HepG2 (cell line): ENCODE results near the gene NFX1. TPM values are rescaled to one million over a fixed set of nuclear protein-coding genes. Genes with fewer than 3 reads are reported as not detected.

Experiments used
- ATAC-seq: fragments of 200-7000 bp; cut with Tn5 transposase; 3 replicates; pipeline ENCODE4 v1.9.1; 2020; ENCODE audit warnings: mild to moderate bottlenecking, moderate library complexity
- BruUV-seq: library from RNA; stranded (reverse); fragments of 400-500 nt; replicated peaks from 2 replicates; lab custom pipeline; 2021; lab: Mats Ljungman, UMichigan
- CTCF ChIA-PET: fragments of 300-600 bp; formaldehyde crosslinking; extraction: SDS; loops from one replicate; lab custom pipeline; 2021; ENCODE audit warnings: low total read pairs, inconsistent platforms, low intra/inter-chr PET ratio; lab: Yijun Ruan, JAX
- POLR2A ChIA-PET: fragments of 350-600 bp; sonication (Branson Sonifier 250); formaldehyde crosslinking; loops from one replicate; lab custom pipeline; 2020; ENCODE audit warnings: antibody characterized with exemption, inconsistent platforms; lab: Yijun Ruan, JAX
- DNase-seq: peaks from one replicate; pipeline ENCODE4 v3.0.0-alpha.2; 2015; ENCODE audit warnings: low spot score
- FAIRE-seq: peaks from 3 replicates; lab custom pipeline; 2011; peaks lifted over from hg19 to GRCh38; lab: Jason Lieb, UNC
- H2AFZ ChIP-seq: one replicate; pipeline ENCODE4 v1.6.1; 2011; ENCODE audit warnings: low read length, inconsistent platforms
- H3K27ac ChIP-seq: fragments of 300-600 bp; 3 replicates; pipeline ENCODE4 v1.8.0; 2011; ENCODE audit warnings: mixed run types, mild to moderate bottlenecking, mixed read lengths, low read length, inconsistent platforms; ENCODE audit not compliant: insufficient read depth; ENCODE audit errors: extremely low read length
- H3K27me3 ChIP-seq, 2 experiments: fragments of 200-600 bp in 1 of 2; 2 replicates in 1 of 2; 3 replicates in 1 of 2; pipeline versions ENCODE4 v1.6.0 to v1.8.0; 2011; ENCODE audit warnings: low read length in 2 of 2, mild to moderate bottlenecking in 2 of 2, moderate library complexity in 2 of 2, inconsistent platforms in 1 of 2; ENCODE audit not compliant: insufficient read depth in 2 of 2, control insufficient read depth in 1 of 2
- H3K36me3 ChIP-seq, 2 experiments: fragments of 200-600 bp in 1 of 2; replicated peaks in 1 of 2; 2 replicates in 1 of 2; 3 replicates in 1 of 2; pipeline versions ENCODE4 v1.5.1 to v1.8.0; 2011; ENCODE audit warnings: low read length in 2 of 2, inconsistent platforms in 1 of 2; ENCODE audit not compliant: insufficient read depth in 2 of 2, control insufficient read depth in 1 of 2
- H3K4me1 ChIP-seq: 2 replicates; pipeline ENCODE4 v1.5.1; 2012; ENCODE audit warnings: low read length, inconsistent platforms; ENCODE audit not compliant: insufficient read depth
- H3K4me2 ChIP-seq: 2 replicates; pipeline ENCODE4 v1.6.0; 2011; ENCODE audit warnings: low read depth, low read length, inconsistent platforms
- H3K4me3 ChIP-seq, 3 experiments: fragments of 200-600 bp in 1 of 3; sonication (generic), shearing (Covaris generic) in 1 of 3; replicated peaks in 1 of 3; 2 replicates each; pipeline ENCODE4 v1.5.1; 2011 to 2016; ENCODE audit warnings: low read length in 3 of 3, inconsistent platforms in 2 of 3, low read depth in 2 of 3, mild to moderate bottlenecking in 2 of 3, control low read depth in 1 of 3, mixed read lengths in 1 of 3; ENCODE audit not compliant: insufficient read depth in 1 of 3
- H3K79me2 ChIP-seq: one replicate; pipeline ENCODE4 v1.6.1; 2011; ENCODE audit warnings: low read length, inconsistent platforms; ENCODE audit not compliant: insufficient read depth
- H3K9ac ChIP-seq: 2 replicates; pipeline ENCODE4 v1.6.0; 2011; ENCODE audit warnings: mild to moderate bottlenecking, low read depth, low read length, inconsistent platforms; ENCODE audit not compliant: insufficient read depth
- H3K9me3 ChIP-seq: 2 replicates; pipeline ENCODE4 v1.5.1; 2012; ENCODE audit warnings: mild to moderate bottlenecking, low read length
- H4K20me1 ChIP-seq: 2 replicates; pipeline ENCODE4 v1.6.0; 2011; ENCODE audit warnings: inconsistent platforms, mild to moderate bottlenecking, low read length, moderate library complexity; ENCODE audit not compliant: insufficient read depth
- CAMTA2 ChIP-seq: sonication (generic); formaldehyde crosslinking; IDR thresholded peaks from 2 replicates; pipeline ENCODE4 v1.4.0; 2020; ENCODE audit warnings: mild to moderate bottlenecking, missing genetic modification reagents, borderline replicate concordance
- EEA1 ChIP-seq: sonication (generic); formaldehyde crosslinking; IDR thresholded peaks from 2 replicates; pipeline ENCODE4 v1.5.1; 2020; ENCODE audit warnings: mild to moderate bottlenecking, missing genetic modification reagents, borderline replicate concordance
- FLYWCH1 ChIP-seq: sonication (generic); formaldehyde crosslinking; IDR thresholded peaks from 2 replicates; pipeline ENCODE4 v1.8.1; 2023; ENCODE audit warnings: mild to moderate bottlenecking, missing genetic modification reagents
- HOXD1 ChIP-seq: sonication (generic); formaldehyde crosslinking; IDR thresholded peaks from 2 replicates; pipeline ENCODE4 v1.5.0; 2020; ENCODE audit warnings: missing genetic modification reagents
- KLF12 ChIP-seq: sonication (generic); formaldehyde crosslinking; IDR thresholded peaks from 2 replicates; pipeline ENCODE4 v1.4.0; 2020; ENCODE audit warnings: missing genetic modification reagents, borderline replicate concordance
- KLF6 ChIP-seq: IDR thresholded peaks from 2 replicates; pipeline ENCODE4 v1.8.0; 2016; ENCODE audit warnings: missing biosample characterization, missing genetic modification reagents
- STAT5B ChIP-seq: sonication (generic); formaldehyde crosslinking; IDR thresholded peaks from 2 replicates; pipeline ENCODE4 v1.4.0; 2020; ENCODE audit warnings: missing genetic modification reagents
- TFDP2 ChIP-seq: sonication (generic); formaldehyde crosslinking; IDR thresholded peaks from 2 replicates; pipeline ENCODE4 v1.4.0; 2020; ENCODE audit warnings: missing genetic modification reagents
- U2AF2 ChIP-seq: fragments of 200-400 bp; formaldehyde crosslinking; IDR thresholded peaks from 2 replicates; pipeline ENCODE4 v1.6.1; 2017; ENCODE audit warnings: low read depth, mild to moderate bottlenecking, low read length
- ZFP36L2 ChIP-seq: sonication (generic); formaldehyde crosslinking; IDR thresholded peaks from 2 replicates; pipeline ENCODE4 v1.4.0; 2020; ENCODE audit warnings: missing genetic modification reagents
- ZNF33B ChIP-seq: sonication (generic); formaldehyde crosslinking; IDR thresholded peaks from 2 replicates; pipeline ENCODE4 v1.5.1; 2020; ENCODE audit warnings: mild to moderate bottlenecking, missing genetic modification reagents
- ZNF432 ChIP-seq: sonication (generic); formaldehyde crosslinking; IDR thresholded peaks from 2 replicates; pipeline ENCODE4 v1.5.0; 2020; ENCODE audit warnings: missing genetic modification reagents, mild to moderate bottlenecking, borderline replicate concordance
- ZNF501 ChIP-seq: sonication (generic); formaldehyde crosslinking; IDR thresholded peaks from 2 replicates; pipeline ENCODE4 v1.5.1; 2020; ENCODE audit warnings: mild to moderate bottlenecking, moderate library complexity, missing genetic modification reagents
- ZNF703 ChIP-seq: sonication (generic); formaldehyde crosslinking; IDR thresholded peaks from 2 replicates; pipeline ENCODE4 v1.5.1; 2020; ENCODE audit warnings: missing genetic modification reagents, mild to moderate bottlenecking, moderate library complexity, borderline replicate concordance
- WGBS: methylation state at CpG from one replicate; pipeline ENCODE4 v1.1.6; 2017; ENCODE audit warnings: low lambda C conversion rate; 5-methylcytosine and 5-hydroxymethylcytosine counted together
- in situ Hi-C: cut with HindIII; loops from 2 replicates; pipeline ENCODE4 v1.10.0; 2017; ENCODE audit warnings: low pct_unique_long_range_greater_than_20kb; ENCODE audit not compliant: extremely low pct_ligation_motif_present
- intact Hi-C: fragments of 100-400 bp; cut with micrococcal nuclease; formaldehyde crosslinking; loops from one replicate; pipeline ENCODE4 v1.10.0; 2022; ENCODE audit not compliant: unreplicated experiment
- polyA plus RNA-seq, 8 experiments: library from polyadenylated mRNA; depleted of rRNA in 3 of 8; stranded (reverse) in 7 of 8; unstranded in 1 of 8; fragments of >200 nt; fragmentation: Illumina TruSeq in 4 of 8; extraction: Trizol in 4 of 8; gene quantifications; 2 replicates each; pipeline versions ENCODE4 v1.2.1 to v1.2.3, GENCODE V29; 2011 to 2016; ENCODE audit warnings: low read depth in 4 of 8, missing spikeins in 1 of 8, mixed read lengths in 1 of 8; ENCODE audit not compliant: insufficient read depth in 1 of 8
- total RNA-seq, 5 experiments: library from RNA; depleted of rRNA; stranded (reverse); fragments of >200 nt; fragmentation: Illumina TruSeq; extraction: Trizol; gene quantifications; 2 replicates each; pipeline ENCODE4 v1.2.3, GENCODE V29; 2016; ENCODE audit warnings: low read depth in 1 of 5
- TF ChIP-seq, protein P1 (sequence below): fragments of 450-650 bp; IDR thresholded peaks from 2 replicates; pipeline ENCODE4 v1.6.1; 2017; ENCODE audit warnings: mild to moderate bottlenecking

The NFX1 gene
- total and polyA plus RNA-seq, 2 of the 13 experiments (the other 11 are each of a cell fraction or from before 2014, with no cell fraction given): 23.9 to 27.5 TPM

GRCh38 chr9:33257276-33257675 is 33.0 kb upstream of the NFX1 start:
- TF ChIP-seq, protein P1, sequence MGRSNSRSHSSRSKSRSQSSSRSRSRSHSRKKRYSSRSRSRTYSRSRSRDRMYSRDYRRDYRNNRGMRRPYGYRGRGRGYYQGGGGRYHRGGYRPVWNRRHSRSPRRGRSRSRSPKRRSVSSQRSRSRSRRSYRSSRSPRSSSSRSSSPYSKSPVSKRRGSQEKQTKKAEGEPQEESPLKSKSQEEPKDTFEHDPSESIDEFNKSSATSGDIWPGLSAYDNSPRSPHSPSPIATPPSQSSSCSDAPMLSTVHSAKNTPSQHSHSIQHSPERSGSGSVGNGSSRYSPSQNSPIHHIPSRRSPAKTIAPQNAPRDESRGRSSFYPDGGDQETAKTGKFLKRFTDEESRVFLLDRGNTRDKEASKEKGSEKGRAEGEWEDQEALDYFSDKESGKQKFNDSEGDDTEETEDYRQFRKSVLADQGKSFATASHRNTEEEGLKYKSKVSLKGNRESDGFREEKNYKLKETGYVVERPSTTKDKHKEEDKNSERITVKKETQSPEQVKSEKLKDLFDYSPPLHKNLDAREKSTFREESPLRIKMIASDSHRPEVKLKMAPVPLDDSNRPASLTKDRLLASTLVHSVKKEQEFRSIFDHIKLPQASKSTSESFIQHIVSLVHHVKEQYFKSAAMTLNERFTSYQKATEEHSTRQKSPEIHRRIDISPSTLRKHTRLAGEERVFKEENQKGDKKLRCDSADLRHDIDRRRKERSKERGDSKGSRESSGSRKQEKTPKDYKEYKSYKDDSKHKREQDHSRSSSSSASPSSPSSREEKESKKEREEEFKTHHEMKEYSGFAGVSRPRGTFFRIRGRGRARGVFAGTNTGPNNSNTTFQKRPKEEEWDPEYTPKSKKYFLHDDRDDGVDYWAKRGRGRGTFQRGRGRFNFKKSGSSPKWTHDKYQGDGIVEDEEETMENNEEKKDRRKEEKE: no peak
- no peak for TF ChIP-seq STAT5B
- no peak for TF ChIP-seq ZNF33B (CRISPR knock-in tag)
- no peak for TF ChIP-seq EEA1 (CRISPR knock-in tag)
- no peak for TF ChIP-seq KLF12
- no peak for TF ChIP-seq TFDP2 (CRISPR knock-in tag)
- TF ChIP-seq ZNF432 (CRISPR knock-in tag): no peak
- no peak for TF ChIP-seq CAMTA2 (CRISPR knock-in tag)
- no peak for TF ChIP-seq ZNF703 (CRISPR knock-in tag)
- TF ChIP-seq KLF6 (CRISPR knock-in tag): no peak
- no peak for TF ChIP-seq HOXD1
- TF ChIP-seq ZFP36L2 (CRISPR knock-in tag): no peak
- TF ChIP-seq FLYWCH1 (CRISPR knock-in tag): no peak
- TF ChIP-seq U2AF2: no peak
- TF ChIP-seq ZNF501: no peak
- 96% methylated on average over 4 of the region's 4 CpGs for WGBS
- Histone ChIP-seq H3K27ac (no peak overlapping the region), H2AFZ (no peak overlapping the region), H3K36me3 (peaks cover 34 to 90% of the 10 kb centered on the region in 2 experiments), H3K4me1 (peaks cover 1% of the 10 kb centered on the region; the same call in 1 of the 2 replicates), H3K4me2 (no peak overlapping the region), H3K27me3 (no peaks in the 10 kb centered on the region), H3K79me2 (peaks cover 7% of the 10 kb centered on the region), H3K9me3 (no peaks in the 10 kb centered on the region), H3K9ac (no peak overlapping the region), H3K4me3 (no peak overlapping the region), H4K20me1 (no peaks in the 10 kb centered on the region; the same call in 1 of the 2 replicates)
- CTCF ChIA-PET: no interaction called here
- in situ Hi-C loops: no loop called here
- FAIRE-seq (no peak), DNase-seq (no peak), ATAC-seq (no peak)
- no TSS peak for BruUV-seq
- POLR2A ChIA-PET: no interaction called here
- intact Hi-C loops: no loop called here
